ENCODE measurements around the gene RPIA.
A peak's percentile ranks its signal among the peaks of the same experiment; 100 is the strongest.

Gene RPIA

GRCh38 chr2:88669482-88670214 is 21.8 kb upstream of the RPIA start:
- Mint-ChIP-seq H3K36me3 (peaks cover 3% of the 10 kb centered on the region), H3K27me3 (no peaks in the 10 kb centered on the region)
- peak; percentile 88 for ATAC-seq (ENCODE audit: low read depth)

GRCh38 chr2:88671786-88672427 is 19.6 kb upstream of the RPIA start:
- DNase-seq (ENCODE audit: low spot score in 2 of 2), result peak; percentile 20 to 30
- Mint-ChIP-seq H3K27me3 (no peaks in the 10 kb centered on the region), H3K27ac (no peak overlapping the region), H3K9me3 (no peaks in the 10 kb centered on the region), H3K36me3 (peaks cover 3% of the 10 kb centered on the region), H3K4me3 (no peak overlapping the region), H3K4me1 (peaks cover 4% of the 10 kb centered on the region)
- peak; percentile 71 for ATAC-seq (ENCODE audit: low read depth)

More at GRCh38 chr2:88669482-88670214, 21.8 kb upstream of the RPIA start:
- Mint-ChIP-seq H3K27ac (no peak overlapping the region), H3K9me3 (no peaks in the 10 kb centered on the region), H3K4me3 (no peak overlapping the region), H3K4me1 (peaks cover 4% of the 10 kb centered on the region)
- peak; percentile 27 to 36 for DNase-seq (ENCODE audit: low spot score in 2 of 2)

- DNase-seq (ENCODE audit: low spot score in 2 of 2) (no peak), ATAC-seq (ENCODE audit: low read depth) (no peak)
- H3K27me3 Mint-ChIP-seq, result no peaks in the 10 kb centered on the region
- peaks cover 4% of the 10 kb centered on the region for H3K4me1 Mint-ChIP-seq
- H3K27ac Mint-ChIP-seq, result peak overlapping the region; percentile 25
- peaks cover 5% of the 10 kb centered on the region for H3K36me3 Mint-ChIP-seq
- no peaks in the 10 kb centered on the region for H3K9me3 Mint-ChIP-seq
- H3K4me3 Mint-ChIP-seq, result no peak overlapping the region
Measured at GRCh38 chr2:88673363-88673762, 18.1 kb upstream of the RPIA start.

- Mint-ChIP-seq H3K27ac (no peak overlapping the region), H3K4me3 (no peak overlapping the region), H3K27me3 (peaks cover 2% of the 10 kb centered on the region), H3K9me3 (peaks cover 9% of the 10 kb centered on the region), H3K36me3 (peaks cover 15% of the 10 kb centered on the region), H3K4me1 (peaks cover 2% of the 10 kb centered on the region)
- ATAC-seq (ENCODE audit: low read depth), result no peak
- no peak for DNase-seq (ENCODE audit: low spot score in 2 of 2)
Measured at GRCh38 chr2:88680266-88680902, 11.1 kb upstream of the RPIA start.

GRCh38 chr2:88680916-88681315 is 10.6 kb upstream of the RPIA start:
- peaks cover 2% of the 10 kb centered on the region for H3K27me3 Mint-ChIP-seq
- no peak for DNase-seq (ENCODE audit: low spot score in 2 of 2)
- peaks cover 2% of the 10 kb centered on the region for H3K4me1 Mint-ChIP-seq
- H3K4me3 Mint-ChIP-seq, result no peak overlapping the region
- ATAC-seq (ENCODE audit: low read depth), result no peak
- peaks cover 9% of the 10 kb centered on the region for H3K9me3 Mint-ChIP-seq
- no peak overlapping the region for H3K27ac Mint-ChIP-seq
- H3K36me3 Mint-ChIP-seq, result peaks cover 15% of the 10 kb centered on the region

GRCh38 chr2:88683160-88684021 is 8.1 kb upstream of the RPIA start:
- H3K4me3 Mint-ChIP-seq, result no peak overlapping the region

GRCh38 chr2:88684519-88684918 is 7.0 kb upstream of the RPIA start:
- Mint-ChIP-seq H3K4me1 (peaks cover 14% of the 10 kb centered on the region), H3K36me3 (peaks cover 20% of the 10 kb centered on the region), H3K27me3 (peaks cover 2% of the 10 kb centered on the region), H3K27ac (no peak overlapping the region), H3K4me3 (no peak overlapping the region), H3K9me3 (peaks cover 9% of the 10 kb centered on the region)
- DNase-seq (ENCODE audit: low spot score in 2 of 2) (no peak), ATAC-seq (ENCODE audit: low read depth) (no peak)

More at GRCh38 chr2:88683160-88684021, 8.1 kb upstream of the RPIA start:
- ATAC-seq (ENCODE audit: low read depth) (no peak), DNase-seq (ENCODE audit: low spot score in 2 of 2) (no peak)
- Mint-ChIP-seq H3K9me3 (peaks cover 9% of the 10 kb centered on the region), H3K27ac (no peak overlapping the region), H3K27me3 (peaks cover 2% of the 10 kb centered on the region), H3K4me1 (peaks cover 12% of the 10 kb centered on the region), H3K36me3 (peaks cover 20% of the 10 kb centered on the region)

GRCh38 chr2:88686320-88686719 is 5.2 kb upstream of the RPIA start:
- ATAC-seq (ENCODE audit: low read depth) (no peak), DNase-seq (ENCODE audit: low spot score in 2 of 2) (no peak)
- H3K27ac Mint-ChIP-seq, result no peak overlapping the region
- H3K9me3 Mint-ChIP-seq, result peaks cover 9% of the 10 kb centered on the region
- H3K27me3 Mint-ChIP-seq, result peaks cover 2% of the 10 kb centered on the region
- no peak overlapping the region for H3K4me3 Mint-ChIP-seq
- peaks cover 23% of the 10 kb centered on the region for H3K4me1 Mint-ChIP-seq
- H3K36me3 Mint-ChIP-seq, result peaks cover 20% of the 10 kb centered on the region

- peaks cover 20% of the 10 kb centered on the region for H3K36me3 Mint-ChIP-seq
- DNase-seq (ENCODE audit: low spot score in 2 of 2), result no peak
- H3K4me3 Mint-ChIP-seq, result no peak overlapping the region
Measured at GRCh38 chr2:88687384-88687783, 4.1 kb upstream of the RPIA start.

GRCh38 chr2:88690591-88691338 is 708 bp upstream of the RPIA start:
- no peaks in the 10 kb centered on the region for H3K27me3 Mint-ChIP-seq
- H3K4me1 Mint-ChIP-seq, result peaks cover 51% of the 10 kb centered on the region
- DNase-seq (ENCODE audit: low spot score in 2 of 2), result peak in 1 of 2 donors; percentile 44
- H3K4me3 Mint-ChIP-seq, result peak overlapping the region; percentile 89
- peaks cover 7% of the 10 kb centered on the region for H3K36me3 Mint-ChIP-seq
- peak; percentile 32 for ATAC-seq (ENCODE audit: low read depth)
- no peaks in the 10 kb centered on the region for H3K9me3 Mint-ChIP-seq
- peak overlapping the region; percentile 87 for H3K27ac Mint-ChIP-seq

More at GRCh38 chr2:88687384-88687783, 4.1 kb upstream of the RPIA start:
- Mint-ChIP-seq H3K27me3 (peaks cover 2% of the 10 kb centered on the region), H3K27ac (no peak overlapping the region), H3K4me1 (peaks cover 29% of the 10 kb centered on the region), H3K9me3 (peaks cover 9% of the 10 kb centered on the region)
- no peak for ATAC-seq (ENCODE audit: low read depth)

- Mint-ChIP-seq H3K27ac (peak overlapping the region; percentile 87), H3K9me3 (no peaks in the 10 kb centered on the region), H3K4me1 (peaks cover 48% of the 10 kb centered on the region), H3K4me3 (peak overlapping the region; percentile 89), H3K36me3 (peaks cover 2% of the 10 kb centered on the region), H3K27me3 (no peaks in the 10 kb centered on the region)
- peak in 1 of 2 donors; percentile 5 for DNase-seq (ENCODE audit: low spot score in 2 of 2)
- no peak for ATAC-seq (ENCODE audit: low read depth)
Measured at GRCh38 chr2:88692187-88692586, 714 bp downstream of the RPIA start.

- peaks cover 49% of the 10 kb centered on the region for H3K4me1 Mint-ChIP-seq
- H3K27ac Mint-ChIP-seq, result no peak overlapping the region
- no peaks in the 10 kb centered on the region for H3K27me3 Mint-ChIP-seq
- peaks cover 6% of the 10 kb centered on the region for H3K36me3 Mint-ChIP-seq
- DNase-seq (ENCODE audit: low spot score in 2 of 2) (no peak), ATAC-seq (ENCODE audit: low read depth) (no peak)
- no peaks in the 10 kb centered on the region for H3K9me3 Mint-ChIP-seq
- H3K4me3 Mint-ChIP-seq, result no peak overlapping the region
Measured at GRCh38 chr2:88693911-88694414, 2.5 kb downstream of the RPIA start.

- Mint-ChIP-seq H3K4me3 (no peak overlapping the region), H3K4me1 (peaks cover 35% of the 10 kb centered on the region), H3K36me3 (peaks cover 14% of the 10 kb centered on the region), H3K27ac (no peak overlapping the region), H3K9me3 (no peaks in the 10 kb centered on the region), H3K27me3 (no peaks in the 10 kb centered on the region)
- ATAC-seq (ENCODE audit: low read depth) (no peak), DNase-seq (ENCODE audit: low spot score in 2 of 2) (no peak)
Measured at GRCh38 chr2:88696611-88697010, 5.1 kb downstream of the RPIA start.

Data from memory B cell (primary cell).